K562 (cell line): ENCODE results near the gene KPNA1.

Source experiments
- GATA2 ChIP-seq: sonication (generic); formaldehyde crosslinking; IDR thresholded peaks from 2 replicates; pipeline ENCODE4 v1.4.0; 2020; ENCODE audit warnings: mild to moderate bottlenecking, missing genetic modification reagents
- MLX ChIP-seq, 2 experiments: fragments of 450-650 bp in 1 of 2; sonication (generic) in 1 of 2; formaldehyde crosslinking; conservative IDR thresholded peaks; 2 replicates each; pipeline versions ENCODE4 v1.4.0 to v1.8.1; 2020 to 2022; ENCODE audit warnings: mild to moderate bottlenecking in 1 of 2, missing genetic modification reagents in 1 of 2
- POLR2A ChIP-seq: fragments of 450-650 bp; conservative IDR thresholded peaks from 2 replicates; pipeline ENCODE4 v1.6.1; 2016
- SMAD3 ChIP-seq: fragments of 450-650 bp; formaldehyde crosslinking; conservative IDR thresholded peaks from 2 replicates; pipeline ENCODE4 v1.4.0; 2020; ENCODE audit warnings: mild to moderate bottlenecking
- ZNF124 ChIP-seq: sonication (generic); formaldehyde crosslinking; IDR thresholded peaks from 2 replicates; pipeline ENCODE4 v1.8.1; 2022; ENCODE audit warnings: missing genetic modification reagents
- ZNF3 ChIP-seq: fragments of 250-450 bp; sonication (Bioruptor Pico); IDR thresholded peaks from 2 replicates; pipeline ENCODE4 v1.5.0; 2021; ENCODE audit warnings: mild to moderate bottlenecking, moderate library complexity
- TF ChIP-seq, protein P1 (sequence below), 3 experiments: IDR thresholded peaks in 2 of 3; conservative IDR thresholded peaks in 1 of 3; 2 replicates each; pipeline ENCODE4 v1.5.1; 2011 to 2012; ENCODE audit warnings: low read length in 3 of 3, mild to moderate bottlenecking in 3 of 3, control low read depth in 2 of 3, improper control_type of control experiment in 1 of 3, inconsistent platforms in 1 of 3, low read depth in 1 of 3, mixed read lengths in 1 of 3, moderate library complexity in 1 of 3; ENCODE audit not compliant: insufficient read depth in 2 of 3

DNA sequence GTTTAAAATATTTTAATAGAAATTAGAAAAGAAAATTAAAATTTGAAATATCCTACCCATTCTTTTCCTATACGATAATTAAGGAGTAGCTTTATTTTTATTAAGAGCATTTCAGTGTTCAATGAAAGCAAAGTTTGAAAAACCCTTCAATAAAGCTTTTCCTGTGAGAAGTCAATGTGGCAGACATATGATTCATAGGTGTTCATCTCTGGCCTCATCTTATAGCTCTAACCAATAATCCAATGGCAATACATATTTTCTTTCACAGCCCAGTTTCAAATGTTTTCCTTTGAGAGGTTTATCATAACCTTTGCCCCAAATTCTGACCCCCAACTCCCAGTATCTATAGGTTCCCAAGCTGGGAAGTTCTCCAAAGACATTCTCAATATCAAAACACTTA, 8.3 kb downstream of the KPNA1 start:
- TF ChIP-seq MLX (CRISPR knock-in tag; conservative IDR thresholded peaks at IDR 0.05), result no peak
- no peak for TF ChIP-seq ZNF3 (CRISPR knock-in tag)
- TF ChIP-seq POLR2A, result no peak
- TF ChIP-seq, protein P1, sequence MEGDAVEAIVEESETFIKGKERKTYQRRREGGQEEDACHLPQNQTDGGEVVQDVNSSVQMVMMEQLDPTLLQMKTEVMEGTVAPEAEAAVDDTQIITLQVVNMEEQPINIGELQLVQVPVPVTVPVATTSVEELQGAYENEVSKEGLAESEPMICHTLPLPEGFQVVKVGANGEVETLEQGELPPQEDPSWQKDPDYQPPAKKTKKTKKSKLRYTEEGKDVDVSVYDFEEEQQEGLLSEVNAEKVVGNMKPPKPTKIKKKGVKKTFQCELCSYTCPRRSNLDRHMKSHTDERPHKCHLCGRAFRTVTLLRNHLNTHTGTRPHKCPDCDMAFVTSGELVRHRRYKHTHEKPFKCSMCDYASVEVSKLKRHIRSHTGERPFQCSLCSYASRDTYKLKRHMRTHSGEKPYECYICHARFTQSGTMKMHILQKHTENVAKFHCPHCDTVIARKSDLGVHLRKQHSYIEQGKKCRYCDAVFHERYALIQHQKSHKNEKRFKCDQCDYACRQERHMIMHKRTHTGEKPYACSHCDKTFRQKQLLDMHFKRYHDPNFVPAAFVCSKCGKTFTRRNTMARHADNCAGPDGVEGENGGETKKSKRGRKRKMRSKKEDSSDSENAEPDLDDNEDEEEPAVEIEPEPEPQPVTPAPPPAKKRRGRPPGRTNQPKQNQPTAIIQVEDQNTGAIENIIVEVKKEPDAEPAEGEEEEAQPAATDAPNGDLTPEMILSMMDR (IDR thresholded peaks at IDR 0.05 in 2 of 3, conservative IDR thresholded peaks at IDR 0.05 in 1 of 3; ENCODE audit: insufficient read depth in 2 of 3, low read depth in 1 of 3, low read length in 3 of 3), result no peak
- no peak for TF ChIP-seq SMAD3
- no peak for TF ChIP-seq GATA2 (CRISPR knock-in tag)
- TF ChIP-seq ZNF124 (CRISPR knock-in tag), result no peak
